Kidney (tissue), 14 donors: ENCODE data around the gene KCNA2. TPM values are rescaled to one million over a fixed set of nuclear protein-coding genes. Genes with fewer than 3 reads are reported as not detected.

Experiments used
- DNase-seq, 5 donors: peaks; one replicate each; pipeline ENCODE4 v3.0.0-alpha.2; 2013 to 2020
- FAIRE-seq: peaks from 2 replicates; lab custom pipeline; 2012; peaks lifted over from hg19 to GRCh38; lab: Jason Lieb, UNC
- H3K27ac ChIP-seq, 2 donors: one replicate each; pipeline ENCODE4 v1.7.0; 2013; ENCODE audit warnings: low read depth in 2 of 2, low read length in 2 of 2, inconsistent platforms in 1 of 2
- H3K27me3 ChIP-seq: one replicate; pipeline ENCODE4 v1.7.1; 2013; ENCODE audit warnings: low read length, inconsistent platforms; ENCODE audit not compliant: control insufficient read depth, insufficient read depth
- H3K36me3 ChIP-seq, 3 donors: one replicate each; pipeline versions ENCODE4 v1.7.0 to v1.7.1; 2013; ENCODE audit warnings: low read length in 3 of 3, control low read depth in 1 of 3, inconsistent platforms in 1 of 3; ENCODE audit not compliant: insufficient read depth in 3 of 3, control insufficient read depth in 2 of 3
- H3K4me1 ChIP-seq, 3 donors: one replicate each; pipeline versions ENCODE4 v1.7.0 to v1.7.1; 2013; ENCODE audit warnings: low read length in 3 of 3, inconsistent platforms in 1 of 3, low read depth in 1 of 3; ENCODE audit not compliant: control insufficient read depth in 2 of 3, insufficient read depth in 2 of 3
- H3K4me3 ChIP-seq, 3 donors: one replicate each; pipeline versions ENCODE4 v1.7.0 to v1.8.1; 2013; ENCODE audit warnings: low read length in 3 of 3, control low read depth in 1 of 3, inconsistent platforms in 1 of 3
- H3K9ac ChIP-seq, 3 donors: one replicate each; pipeline versions ENCODE4 v1.7.0 to v1.7.1; 2013; ENCODE audit warnings: low read length in 3 of 3, control low read depth in 1 of 3, inconsistent platforms in 1 of 3
- H3K9me3 ChIP-seq, 3 donors: one replicate each; pipeline versions ENCODE4 v1.7.0 to v1.7.1; 2013; ENCODE audit warnings: low read length in 3 of 3, control low read depth in 1 of 3, inconsistent platforms in 1 of 3; ENCODE audit not compliant: control insufficient read depth in 2 of 3, insufficient read depth in 1 of 3
- intact Hi-C: fragments of 100-400 bp; cut with DNase I; formaldehyde crosslinking; loops from one replicate; pipeline ENCODE4 v1.11.1; 2022
- polyA plus RNA-seq: library from polyadenylated mRNA; stranded (reverse); fragments of 350-450 nt; fragmentation: Illumina TruSeq; extraction: RNeasy Lipid Tissue Mini Kit (QIAGEN cat#74804); gene quantifications from one replicate; pipeline ENCODE4 v1.2.3, GENCODE V29; 2014; ENCODE audit warnings: low read depth, low replicate concordance; ENCODE audit not compliant: insufficient read depth
- total RNA-seq: library from RNA; stranded (reverse); fragmentation: NEBNext Ultra II Directional; extraction: Animal tissue kit (Norgen Biotek cat#: 25700); gene quantifications from one replicate; pipeline ENCODE4 v1.2.1, GENCODE V29; 2021
- TF ChIP-seq, protein P1 (sequence below): IDR thresholded peaks from 3 replicates; pipeline ENCODE4 v1.5.1; 2012; ENCODE audit warnings: mild to moderate bottlenecking, moderate library complexity, borderline replicate concordance; ENCODE audit not compliant: insufficient read depth; ENCODE audit errors: extremely low read depth
- donor health status: control.
- donor health status: control.
- donor health status: control.
- donor health status: control.
- donor health status: control.
- donor health status: DM: yes; HTN: yes; CAD: no.
- donor health status: Normal renal cell carcinoma (clear cell type).

KCNA2 gene
- total and polyA plus RNA-seq, 2 donors from 2014 or later = 0.09 to 1.3 TPM

GRCh38 chr1:110572751-110573150 is 33.4 kb downstream of the KCNA2 start:
- FAIRE-seq (no peak), DNase-seq (peak in 1 of 5 donors; percentile 1)
- H3K27ac ChIP-seq = no peak overlapping the region
- intact Hi-C loops = no loop called here
- no peak overlapping the region for H3K9ac ChIP-seq
- no peaks in the 10 kb centered on the region for H3K4me1 ChIP-seq
- H3K4me3 ChIP-seq = no peak overlapping the region
- no peaks in the 10 kb centered on the region for H3K9me3 ChIP-seq
- no peaks in the 10 kb centered on the region for H3K27me3 ChIP-seq
- H3K36me3 ChIP-seq = no peaks in the 10 kb centered on the region
- TF ChIP-seq, protein P1, sequence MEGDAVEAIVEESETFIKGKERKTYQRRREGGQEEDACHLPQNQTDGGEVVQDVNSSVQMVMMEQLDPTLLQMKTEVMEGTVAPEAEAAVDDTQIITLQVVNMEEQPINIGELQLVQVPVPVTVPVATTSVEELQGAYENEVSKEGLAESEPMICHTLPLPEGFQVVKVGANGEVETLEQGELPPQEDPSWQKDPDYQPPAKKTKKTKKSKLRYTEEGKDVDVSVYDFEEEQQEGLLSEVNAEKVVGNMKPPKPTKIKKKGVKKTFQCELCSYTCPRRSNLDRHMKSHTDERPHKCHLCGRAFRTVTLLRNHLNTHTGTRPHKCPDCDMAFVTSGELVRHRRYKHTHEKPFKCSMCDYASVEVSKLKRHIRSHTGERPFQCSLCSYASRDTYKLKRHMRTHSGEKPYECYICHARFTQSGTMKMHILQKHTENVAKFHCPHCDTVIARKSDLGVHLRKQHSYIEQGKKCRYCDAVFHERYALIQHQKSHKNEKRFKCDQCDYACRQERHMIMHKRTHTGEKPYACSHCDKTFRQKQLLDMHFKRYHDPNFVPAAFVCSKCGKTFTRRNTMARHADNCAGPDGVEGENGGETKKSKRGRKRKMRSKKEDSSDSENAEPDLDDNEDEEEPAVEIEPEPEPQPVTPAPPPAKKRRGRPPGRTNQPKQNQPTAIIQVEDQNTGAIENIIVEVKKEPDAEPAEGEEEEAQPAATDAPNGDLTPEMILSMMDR = no peak

DNA sequence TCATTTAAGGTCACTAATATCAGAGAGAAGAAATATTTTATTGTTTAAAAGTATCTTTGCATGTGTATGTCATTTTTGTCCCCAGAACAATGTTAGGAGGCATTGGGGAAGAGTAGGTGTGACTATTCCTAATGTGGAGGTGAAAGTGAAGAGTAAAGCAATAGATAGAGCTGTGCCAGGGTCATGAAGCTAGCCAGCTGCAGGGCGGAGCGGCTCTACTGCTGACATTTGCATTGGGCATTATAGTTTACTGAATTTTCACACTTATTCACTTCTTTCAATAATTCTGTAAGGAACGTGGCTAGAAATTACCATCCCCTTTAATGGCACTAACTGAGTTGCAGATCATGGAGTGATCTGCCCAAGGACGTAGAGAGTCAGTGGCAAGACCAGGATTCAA is 35.3 kb downstream of the KCNA2 start:
- Histone ChIP-seq H3K4me3 (no peak overlapping the region), H3K9ac (no peak overlapping the region), H3K27ac (no peak overlapping the region), H3K36me3 (no peaks in the 10 kb centered on the region), H3K9me3 (no peaks in the 10 kb centered on the region), H3K4me1 (no peaks in the 10 kb centered on the region), H3K27me3 (no peaks in the 10 kb centered on the region)
- no peak for FAIRE-seq
- TF ChIP-seq, protein P1 = no peak
- intact Hi-C loops = no loop called here
- DNase-seq = peak in 1 of 5 donors; percentile 2

DNA sequence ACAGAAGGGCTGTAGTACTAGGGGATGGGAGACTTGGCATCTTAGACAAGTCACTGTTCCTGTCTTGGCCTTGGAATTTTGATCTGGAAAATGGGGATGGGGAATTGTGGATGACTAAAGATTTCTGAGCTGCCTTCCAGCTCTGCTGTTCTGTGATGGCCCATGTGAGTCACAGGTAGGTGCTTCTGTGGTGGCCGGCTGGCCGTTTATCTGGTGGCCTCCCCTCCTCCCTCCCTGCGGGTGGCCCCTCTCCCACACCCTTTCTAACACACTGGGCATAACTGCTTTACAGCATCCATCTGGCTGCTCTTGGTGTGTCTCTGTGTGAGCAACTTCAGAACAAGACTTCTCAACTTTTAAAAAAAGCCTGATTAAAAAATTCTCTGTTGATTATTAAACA is 35.9 kb downstream of the KCNA2 start:
- Histone ChIP-seq H3K27me3 (no peaks in the 10 kb centered on the region), H3K27ac (no peak overlapping the region), H3K4me3 (no peak overlapping the region), H3K4me1 (no peaks in the 10 kb centered on the region), H3K9me3 (no peaks in the 10 kb centered on the region), H3K36me3 (no peaks in the 10 kb centered on the region), H3K9ac (no peak overlapping the region)
- DNase-seq (peak in 1 of 5 donors; percentile 1), FAIRE-seq (no peak)
- TF ChIP-seq, protein P1 = no peak
- intact Hi-C loops = no loop called here

DNA sequence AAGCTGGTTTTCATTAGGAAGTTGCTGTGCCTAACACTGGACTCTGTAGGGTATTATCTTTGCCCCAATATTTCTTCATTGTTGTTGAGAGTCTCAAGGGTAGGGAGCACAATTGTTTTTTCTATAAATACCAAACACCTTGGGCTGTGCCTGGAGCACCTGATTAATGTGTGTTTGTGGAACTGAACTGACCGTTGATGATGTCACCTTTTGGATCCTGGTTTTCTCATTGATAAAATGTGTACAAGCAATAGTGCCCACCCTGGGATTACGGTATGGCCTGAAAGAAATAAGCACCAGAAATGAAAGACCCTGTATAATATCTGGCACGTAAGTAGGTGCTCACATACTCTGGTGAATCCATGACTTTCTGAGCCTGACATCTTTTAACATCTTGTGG is 39.3 kb downstream of the KCNA2 start:
- no peaks in the 10 kb centered on the region for H3K9me3 ChIP-seq
- no peak overlapping the region for H3K4me3 ChIP-seq
- FAIRE-seq (no peak), DNase-seq (no peak)
- no peak overlapping the region for H3K9ac ChIP-seq
- H3K4me1 ChIP-seq = no peaks in the 10 kb centered on the region
- H3K36me3 ChIP-seq = no peaks in the 10 kb centered on the region
- no peaks in the 10 kb centered on the region for H3K27me3 ChIP-seq
- intact Hi-C loops = no loop called here
- no peak overlapping the region for H3K27ac ChIP-seq
- TF ChIP-seq, protein P1 = no peak
